ENCODE data around the gene ROBO1.
A peak's percentile ranks its signal among the peaks of the same experiment; 100 is the strongest.

ROBO1 gene

DNA sequence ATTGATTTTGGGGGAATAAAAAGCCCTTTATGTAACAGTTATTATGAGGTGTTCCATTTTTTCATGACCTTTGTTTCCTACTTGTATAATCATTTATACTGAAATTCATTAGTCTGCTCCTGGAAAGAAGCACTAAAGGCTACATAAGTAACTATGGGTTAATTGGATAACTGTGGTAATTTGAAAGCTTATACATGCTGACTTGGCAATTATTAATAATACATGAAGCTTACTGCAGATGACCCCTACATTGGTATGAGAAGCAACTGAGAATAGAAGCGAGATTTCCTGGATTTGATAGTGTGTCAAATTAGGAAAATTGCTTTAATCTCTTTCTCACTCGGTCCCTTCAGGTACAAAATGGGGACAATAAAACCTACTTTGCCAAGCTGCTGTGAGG lies 658.0 kb downstream of the ROBO1 start:
- TF ChIP-seq LEF1 (IDR thresholded peaks at IDR 0.05; ENCODE audit: borderline replicate concordance) (no peak), ZNF384 (IDR thresholded peaks at IDR 0.05) (no peak), TARDBP (IDR thresholded peaks at IDR 0.05) (no peak), FOXK2 (IDR thresholded peaks at IDR 0.05) (no peak), CTBP1 (IDR thresholded peaks at IDR 0.05; ENCODE audit: borderline replicate concordance) (no peak), ARNT (IDR thresholded peaks at IDR 0.05) (no peak)
- ChIA-PET POLR2A (no interaction called here), CTCF (no interaction called here)
- no peak for DNase-seq (ENCODE audit: extremely low spot score)

DNA sequence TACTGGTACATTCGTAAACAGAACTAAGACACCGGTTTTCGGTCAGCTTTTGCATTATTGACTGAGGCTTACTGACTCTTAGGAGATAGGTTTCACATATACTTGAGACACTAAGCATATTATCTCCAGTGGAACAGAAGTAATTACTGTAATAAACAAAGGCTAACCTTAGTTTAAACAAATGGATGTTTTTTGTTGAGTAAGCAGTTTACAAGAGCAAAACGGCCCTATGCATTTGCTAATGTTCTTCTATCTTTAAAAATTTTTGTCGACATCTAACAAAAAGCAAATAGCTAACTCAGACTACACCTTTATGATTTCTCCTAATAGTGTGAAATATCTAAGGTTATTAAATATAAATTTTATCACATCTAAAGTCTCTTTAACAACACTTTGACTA lies 664.5 kb downstream of the ROBO1 start:
- no peak for TF ChIP-seq FOXA1 (IDR thresholded peaks at IDR 0.05)
- TF ChIP-seq SUZ12 (IDR thresholded peaks at IDR 0.05): no peak
- no peak for TF ChIP-seq ZNF384 (IDR thresholded peaks at IDR 0.05)
- TF ChIP-seq ARNT (IDR thresholded peaks at IDR 0.05): no peak
- TF ChIP-seq SP1 (IDR thresholded peaks at IDR 0.05): no peak
- TF ChIP-seq NFRKB (IDR thresholded peaks at IDR 0.05): no peak
- TF ChIP-seq FOXM1 (IDR thresholded peaks at IDR 0.05; ENCODE audit: borderline replicate concordance): no peak
- TF ChIP-seq TARDBP (IDR thresholded peaks at IDR 0.05): no peak
- TF ChIP-seq L3MBTL2 (conservative IDR thresholded peaks at IDR 0.05): no peak
- no peak for TF ChIP-seq CTBP1 (IDR thresholded peaks at IDR 0.05; ENCODE audit: borderline replicate concordance)
- TF ChIP-seq ELF4 (IDR thresholded peaks at IDR 0.05): no peak
- no peak for TF ChIP-seq FOXK2 (IDR thresholded peaks at IDR 0.05)
- TF ChIP-seq, protein P1, sequence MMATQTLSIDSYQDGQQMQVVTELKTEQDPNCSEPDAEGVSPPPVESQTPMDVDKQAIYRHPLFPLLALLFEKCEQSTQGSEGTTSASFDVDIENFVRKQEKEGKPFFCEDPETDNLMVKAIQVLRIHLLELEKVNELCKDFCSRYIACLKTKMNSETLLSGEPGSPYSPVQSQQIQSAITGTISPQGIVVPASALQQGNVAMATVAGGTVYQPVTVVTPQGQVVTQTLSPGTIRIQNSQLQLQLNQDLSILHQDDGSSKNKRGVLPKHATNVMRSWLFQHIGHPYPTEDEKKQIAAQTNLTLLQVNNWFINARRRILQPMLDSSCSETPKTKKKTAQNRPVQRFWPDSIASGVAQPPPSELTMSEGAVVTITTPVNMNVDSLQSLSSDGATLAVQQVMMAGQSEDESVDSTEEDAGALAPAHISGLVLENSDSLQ (IDR thresholded peaks at IDR 0.05): no peak
- TF ChIP-seq BHLHE40 (IDR thresholded peaks at IDR 0.05; ENCODE audit: borderline replicate concordance): no peak
- TF ChIP-seq HDGF (IDR thresholded peaks at IDR 0.05; ENCODE audit: borderline replicate concordance): no peak
- TF ChIP-seq LEF1 (IDR thresholded peaks at IDR 0.05; ENCODE audit: borderline replicate concordance): no peak
- DNase-seq (ENCODE audit: extremely low spot score): no peak
- ChIA-PET CTCF (interaction anchor here (2.8 kb wide), 1 partner anchor 18 kb away, joined by 12 read pairs; no protein-coding TSS in a partner anchor), POLR2A (no interaction called here)

GRCh38 chr3:79097964-79098660 lies 669.7 kb downstream of the ROBO1 start:
- DNase-seq (ENCODE audit: extremely low spot score): no peak
- TF ChIP-seq CTBP1 (IDR thresholded peaks at IDR 0.05; ENCODE audit: borderline replicate concordance) (no peak), ZNF384 (IDR thresholded peaks at IDR 0.05) (no peak)
- ChIA-PET POLR2A (no interaction called here), CTCF (no interaction called here)

GRCh38 chr3:79094654-79095053 lies 673.1 kb downstream of the ROBO1 start:
- ChIA-PET CTCF (no interaction called here), POLR2A (no interaction called here)
- DNase-seq (ENCODE audit: extremely low spot score): no peak
- TF ChIP-seq HDGF (IDR thresholded peaks at IDR 0.05; ENCODE audit: borderline replicate concordance) (no peak), SP1 (IDR thresholded peaks at IDR 0.05) (no peak)

DNA sequence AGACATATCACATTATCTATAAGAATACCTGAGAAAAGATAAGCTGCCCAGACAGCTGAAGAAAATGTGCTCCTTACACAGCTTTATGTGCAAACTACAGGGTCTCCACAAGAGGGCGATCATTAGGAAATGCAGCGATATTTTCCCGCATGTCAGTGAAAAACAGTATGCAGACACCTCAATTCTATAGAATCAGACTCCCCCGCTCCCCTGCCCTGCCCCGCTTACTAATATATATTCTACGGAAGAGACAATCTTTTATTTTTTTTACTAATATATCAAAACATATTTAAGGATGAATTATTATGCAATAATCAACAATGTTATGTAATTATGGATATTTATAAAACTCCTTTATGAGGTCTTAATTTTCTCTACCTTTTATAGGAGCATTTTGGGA lies 681.3 kb downstream of the ROBO1 start:
- ChIA-PET POLR2A (no interaction called here), CTCF (interaction anchor here (0.6 to 2.2 kb wide), 7 partner anchors 17 to 837 kb away, joined by 3 to 12 read pairs (median 4); no protein-coding TSS in a partner anchor)
- peak; percentile 68 for DNase-seq (ENCODE audit: extremely low spot score)
- TF ChIP-seq, protein P1 (IDR thresholded peaks at IDR 0.05): peak; percentile 19; the same call in 1 of the 2 replicates
- TF ChIP-seq HDGF (IDR thresholded peaks at IDR 0.05; ENCODE audit: borderline replicate concordance): no peak

DNA sequence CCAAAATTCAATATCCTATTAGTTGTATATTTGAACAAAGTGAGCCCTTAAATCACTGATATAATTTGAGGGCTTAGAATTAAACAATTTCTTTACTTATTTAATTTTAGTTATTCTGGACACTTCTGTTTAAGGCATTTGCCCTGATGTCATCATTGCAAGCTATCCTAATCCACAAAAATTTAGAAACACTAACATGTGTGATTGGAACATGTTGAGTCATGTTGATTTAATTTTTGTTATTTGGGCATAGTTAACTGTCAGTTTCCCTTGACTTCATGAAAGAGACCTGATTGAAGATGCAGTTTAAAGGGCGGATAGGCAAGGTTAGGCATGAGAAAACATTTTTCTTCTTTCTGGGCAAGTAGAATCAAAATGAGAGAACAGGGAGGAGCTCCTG lies 682.6 kb downstream of the ROBO1 start:
- CTCF ChIA-PET: interaction anchor here (1.4 to 2.2 kb wide), 2 partner anchors 18 to 284 kb away, joined by 5 to 12 read pairs; no protein-coding TSS in a partner anchor
- TF ChIP-seq ARNT (IDR thresholded peaks at IDR 0.05): no peak
- no peak for TF ChIP-seq SP1 (IDR thresholded peaks at IDR 0.05)
- no peak for TF ChIP-seq BHLHE40 (IDR thresholded peaks at IDR 0.05; ENCODE audit: borderline replicate concordance)
- no peak for TF ChIP-seq HDGF (IDR thresholded peaks at IDR 0.05; ENCODE audit: borderline replicate concordance)
- no peak for TF ChIP-seq LEF1 (IDR thresholded peaks at IDR 0.05; ENCODE audit: borderline replicate concordance)
- no peak for TF ChIP-seq ZNF384 (IDR thresholded peaks at IDR 0.05)
- TF ChIP-seq FOXA1 (IDR thresholded peaks at IDR 0.05): no peak
- TF ChIP-seq L3MBTL2 (conservative IDR thresholded peaks at IDR 0.05): no peak
- TF ChIP-seq TARDBP (IDR thresholded peaks at IDR 0.05): no peak
- TF ChIP-seq, protein P1 (IDR thresholded peaks at IDR 0.05): no peak
- no peak for TF ChIP-seq FOXM1 (IDR thresholded peaks at IDR 0.05; ENCODE audit: borderline replicate concordance)
- TF ChIP-seq FOXK2 (IDR thresholded peaks at IDR 0.05): no peak
- no peak for TF ChIP-seq ELF4 (IDR thresholded peaks at IDR 0.05)
- no peak for DNase-seq (ENCODE audit: extremely low spot score)
- POLR2A ChIA-PET: no interaction called here

- TF ChIP-seq FOXA1 (IDR thresholded peaks at IDR 0.05): no peak
- TF ChIP-seq ZNF384 (IDR thresholded peaks at IDR 0.05): no peak
- TF ChIP-seq L3MBTL2 (conservative IDR thresholded peaks at IDR 0.05): no peak
- TF ChIP-seq BHLHE40 (IDR thresholded peaks at IDR 0.05; ENCODE audit: borderline replicate concordance): no peak
- TF ChIP-seq NFRKB (IDR thresholded peaks at IDR 0.05): no peak
- TF ChIP-seq ARNT (IDR thresholded peaks at IDR 0.05): no peak
- TF ChIP-seq SUZ12 (IDR thresholded peaks at IDR 0.05): no peak
- ChIA-PET POLR2A (no interaction called here), CTCF (no interaction called here)
- no peak for DNase-seq (ENCODE audit: extremely low spot score)
Measured at GRCh38 chr3:79081335-79081734, 686.5 kb downstream of the ROBO1 start.
